Activated T-cell treated with anti-CD3 and anti-CD28 coated beads, Interleukin-2, amount 50 U/mL, for 4 hours (primary cell): Measurements from ENCODE around the gene BUD31. TPM values are rescaled to one million over a fixed set of nuclear protein-coding genes. Genes with fewer than 3 reads are reported as not detected.

ENCODE experiments used
- ATAC-seq, 2 donors: fragments of 200-7000 bp; cut with Tn5 transposase; one replicate each; pipeline ENCODE4 v1.10.0; 2021
- DNase-seq: peaks from one replicate; pipeline ENCODE4 v3.0.0-alpha.2; 2020
- H3K27me3 Mint-ChIP-seq: one replicate; pipeline ENCODE4 v1.8.0; 2021; ENCODE audit warnings: low read depth, mixed read lengths
- H3K36me3 Mint-ChIP-seq: one replicate; pipeline ENCODE4 v1.8.0; 2022; ENCODE audit warnings: mixed read lengths; ENCODE audit not compliant: insufficient read depth
- H3K4me1 Mint-ChIP-seq: one replicate; pipeline ENCODE4 v1.8.0; 2021; ENCODE audit warnings: low read depth, mixed read lengths
- H3K4me3 Mint-ChIP-seq: one replicate; pipeline ENCODE4 v1.8.0; 2021; ENCODE audit warnings: mild to moderate bottlenecking, moderate library complexity, mixed read lengths
- H3K9me3 Mint-ChIP-seq: one replicate; pipeline ENCODE4 v1.8.0; 2021; ENCODE audit warnings: mixed read lengths
- total RNA-seq, 3 donors: library from RNA; stranded (reverse); gene quantifications; one replicate each; pipeline ENCODE4 v1.2.1, GENCODE V29; 2021

BUD31 gene
- 100 to 1,000 TPM; 174 to 231 (median 178) TPM for total RNA-seq

DNA sequence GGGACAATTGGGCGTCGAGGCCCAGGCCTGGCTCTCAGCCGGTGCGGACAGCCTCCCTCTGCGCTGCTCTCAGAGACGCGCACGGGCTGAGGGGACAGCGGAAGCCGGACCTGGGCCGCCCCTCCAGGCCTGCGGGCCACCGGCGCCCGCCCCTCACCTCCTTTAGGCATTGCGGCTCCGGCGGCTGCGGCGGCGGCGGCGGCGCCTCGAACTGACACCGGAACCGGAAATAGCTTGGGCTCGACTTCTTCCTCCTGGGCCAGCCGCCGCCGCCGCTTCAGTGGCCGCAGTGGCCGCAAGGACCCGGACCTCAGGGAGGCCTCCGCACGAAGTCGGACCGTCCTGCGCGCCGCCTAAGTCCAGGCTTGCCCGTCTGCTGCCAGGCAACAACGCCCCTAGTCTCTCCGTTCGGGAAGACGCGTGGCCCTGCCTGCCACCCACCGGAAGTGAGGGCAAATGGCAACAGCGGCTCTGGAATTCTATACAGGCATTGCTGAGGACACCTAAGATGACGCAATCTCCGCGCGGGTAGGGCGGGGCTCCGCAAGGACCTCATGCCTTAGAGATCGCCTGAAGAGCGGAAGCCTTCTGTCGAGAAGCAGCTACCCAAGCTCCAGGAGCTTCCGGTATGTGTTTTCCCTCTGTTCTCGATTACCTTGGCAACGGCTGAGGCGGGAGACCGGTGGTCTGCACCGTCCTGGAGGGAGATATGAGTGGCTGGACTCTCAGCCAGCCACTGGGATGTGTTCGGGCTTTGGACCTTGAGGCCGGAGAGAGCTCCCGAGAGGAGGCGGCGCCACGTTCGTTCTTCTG lies at the start of gene BUD31, which contains the start of gene PDAP1:
Gene BUD31 (plus strand): TSS at position 591 of the 813 bp plus-strand sequence. CDS start 2,124 bp downstream, outside the sequence.
Gene PDAP1 (minus strand): TSS at position 219 of the 813 bp plus-strand sequence. CDS start 49 bp downstream, at position 170.
- peaks cover 44% of the 10 kb centered on the region for H3K4me1 Mint-ChIP-seq

DNA sequence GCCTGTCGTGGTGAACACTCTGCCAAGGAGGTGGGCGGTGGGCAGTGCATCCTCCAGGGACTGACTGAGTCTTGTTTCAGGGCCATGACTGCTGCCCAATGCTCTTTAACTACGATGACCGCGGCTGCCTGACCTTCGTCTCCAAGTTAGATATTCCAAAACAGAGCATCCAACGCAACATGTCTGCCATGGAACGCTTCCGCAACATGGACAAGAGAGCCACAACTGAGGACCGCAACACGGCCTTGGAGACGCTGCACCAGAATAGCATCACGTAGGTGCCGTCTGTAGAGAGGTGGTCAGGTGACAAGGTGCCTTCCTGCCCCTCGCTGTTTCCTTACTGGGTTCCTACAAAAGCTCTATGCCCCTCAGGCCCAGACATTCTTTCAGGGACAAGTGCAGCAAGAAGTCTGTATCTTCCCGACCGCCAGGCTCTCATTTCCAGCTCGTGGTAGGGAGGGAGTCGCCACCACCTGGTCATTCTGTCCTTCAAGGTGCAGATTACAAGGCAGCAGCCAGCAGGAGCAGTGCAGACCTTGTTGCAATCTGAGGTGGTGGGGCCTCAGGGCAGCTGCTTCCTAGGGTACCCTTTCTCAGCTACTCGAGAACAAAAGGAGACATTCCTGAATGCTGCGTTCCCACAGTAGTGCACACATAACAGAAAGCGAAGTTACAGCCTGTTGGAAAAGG lies 49.2 kb upstream of the BUD31 start:
- DNase-seq: no peak
- Mint-ChIP-seq H3K27me3 (no peaks in the 10 kb centered on the region), H3K4me3 (no peak overlapping the region), H3K9me3 (no peaks in the 10 kb centered on the region), H3K4me1 (no peaks in the 10 kb centered on the region), H3K36me3 (peaks cover 26% of the 10 kb centered on the region)
- ATAC-seq: no peak

More for the DNA sequence above, at the start of gene BUD31, which contains the start of gene PDAP1:
- ATAC-seq: peak; percentile 82 to 84
- Mint-ChIP-seq H3K4me3 (peak within 1 kb of the TSS; percentile 100), H3K9me3 (no peaks in the 10 kb centered on the region), H3K36me3 (peaks cover 32% of the 10 kb centered on the region), H3K27me3 (no peaks in the 10 kb centered on the region)
- DNase-seq: peak; percentile 94

DNA sequence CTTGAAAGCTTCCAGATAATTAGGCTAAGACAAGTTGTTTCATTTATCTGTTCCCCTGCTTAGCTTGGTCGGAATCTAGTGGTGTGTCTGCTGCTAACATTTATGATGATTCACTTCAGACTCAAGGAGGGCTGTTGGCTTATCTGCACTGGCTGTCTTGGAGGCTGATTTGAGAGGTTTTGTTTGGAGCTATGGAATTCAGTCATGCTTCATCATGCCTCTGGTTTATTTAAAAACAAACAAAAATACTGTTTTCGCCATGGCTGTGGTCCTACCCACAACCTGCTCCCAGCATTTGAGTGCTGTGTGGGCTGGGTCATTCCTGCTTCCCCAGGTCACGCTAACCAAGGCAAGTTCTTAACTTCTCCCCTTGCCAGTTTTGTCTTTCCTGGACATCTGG lies 46.0 kb upstream of the BUD31 start:
- H3K27me3 Mint-ChIP-seq: no peaks in the 10 kb centered on the region
- ATAC-seq (no peak), DNase-seq (no peak)
- no peaks in the 10 kb centered on the region for H3K4me1 Mint-ChIP-seq
- peaks cover 24% of the 10 kb centered on the region for H3K36me3 Mint-ChIP-seq
- no peaks in the 10 kb centered on the region for H3K9me3 Mint-ChIP-seq
- no peak overlapping the region for H3K4me3 Mint-ChIP-seq

DNA sequence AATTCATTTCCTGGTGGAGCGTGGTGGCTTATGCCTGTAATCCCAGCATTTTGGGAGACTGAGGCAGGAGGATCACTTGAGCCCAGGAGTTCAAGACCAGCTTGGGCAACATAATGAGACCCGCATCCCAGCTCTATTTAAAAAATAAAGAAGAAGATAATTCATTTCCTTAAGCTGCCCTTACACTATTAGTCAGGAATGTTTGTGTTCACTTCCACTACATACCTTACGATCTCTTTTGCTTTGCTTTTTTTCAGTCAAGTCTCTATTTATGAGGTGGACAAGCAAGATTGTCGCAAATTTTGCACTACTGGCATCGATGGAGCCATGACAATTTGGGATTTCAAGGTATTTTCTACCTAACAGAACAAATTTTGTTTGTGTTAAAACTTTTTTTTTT lies 45.5 kb upstream of the BUD31 start:
- Mint-ChIP-seq H3K36me3 (peaks cover 19% of the 10 kb centered on the region), H3K4me1 (no peaks in the 10 kb centered on the region), H3K27me3 (no peaks in the 10 kb centered on the region), H3K9me3 (no peaks in the 10 kb centered on the region), H3K4me3 (no peak overlapping the region)
- ATAC-seq (no peak), DNase-seq (no peak)

DNA sequence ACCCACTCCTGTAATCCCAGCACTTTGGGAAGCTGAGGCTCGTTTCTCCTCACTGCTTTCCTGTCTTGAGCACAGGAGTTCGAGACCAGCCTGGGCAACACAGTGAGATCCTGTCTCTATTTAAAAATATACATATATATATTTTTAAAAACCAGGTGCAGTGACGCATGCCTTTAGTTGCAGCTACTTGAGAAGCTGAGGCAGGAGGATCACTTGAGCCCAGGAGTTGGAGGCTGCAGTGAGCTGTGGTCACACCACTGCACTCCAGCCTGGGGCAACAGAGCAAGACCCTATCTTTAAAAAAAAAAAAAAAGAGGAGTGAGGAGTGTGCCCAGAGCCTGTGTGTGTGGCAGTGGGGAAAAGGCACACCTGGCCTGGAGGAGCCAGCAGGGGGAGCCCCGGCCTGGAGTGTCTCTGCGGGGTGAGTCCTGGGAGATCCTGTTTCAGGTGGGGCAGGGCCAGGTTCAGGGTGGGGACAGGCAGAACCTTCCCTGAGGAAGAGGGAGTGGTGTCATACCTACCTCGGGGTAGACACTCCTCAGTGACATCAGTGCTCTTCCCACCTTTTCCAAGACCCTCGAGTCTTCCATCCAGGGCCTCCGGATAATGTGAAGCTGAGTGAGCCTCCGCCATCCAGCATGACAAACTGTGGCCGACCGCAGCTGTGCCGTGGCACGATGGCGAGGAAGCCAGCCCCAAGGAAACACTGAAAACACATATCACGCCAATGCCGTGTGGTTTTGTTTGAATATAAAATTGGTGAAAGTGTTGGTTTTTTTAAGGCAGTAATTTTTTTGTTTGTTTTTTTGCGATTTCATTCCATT lies 43.2 kb upstream of the BUD31 start:
- no peaks in the 10 kb centered on the region for H3K27me3 Mint-ChIP-seq
- DNase-seq (peak; percentile 72), ATAC-seq (peak; percentile 80 to 82)
- H3K9me3 Mint-ChIP-seq: no peaks in the 10 kb centered on the region
- H3K4me1 Mint-ChIP-seq: no peaks in the 10 kb centered on the region
- H3K36me3 Mint-ChIP-seq: peaks cover 15% of the 10 kb centered on the region
- H3K4me3 Mint-ChIP-seq: no peak overlapping the region

DNA sequence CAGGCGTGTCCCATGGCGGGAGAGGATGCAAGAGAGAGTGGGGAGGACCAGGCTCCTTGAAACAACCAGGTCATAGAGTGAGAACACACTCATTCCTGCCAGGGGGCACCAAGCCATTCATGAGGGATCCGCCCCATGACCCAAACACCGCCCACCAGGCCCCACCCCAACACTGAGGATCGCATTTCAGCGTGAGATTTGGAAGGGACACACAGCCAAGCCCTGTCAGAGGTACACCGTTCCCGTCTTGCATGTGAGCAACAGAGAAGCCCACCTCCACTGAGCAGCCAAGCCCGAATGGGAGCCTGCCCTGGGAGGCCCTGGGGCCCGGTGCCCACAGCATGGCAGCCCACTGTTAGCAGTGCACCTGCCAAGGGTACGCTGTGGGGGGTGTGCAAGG lies 42.1 kb upstream of the BUD31 start:
- Mint-ChIP-seq H3K4me3 (no peak overlapping the region), H3K27me3 (no peaks in the 10 kb centered on the region), H3K4me1 (no peaks in the 10 kb centered on the region), H3K9me3 (no peaks in the 10 kb centered on the region), H3K36me3 (peaks cover 11% of the 10 kb centered on the region)
- ATAC-seq (no peak), DNase-seq (no peak)

GRCh38 chr7:99368750-99369389 lies 39.9 kb upstream of the BUD31 start:
- Mint-ChIP-seq H3K9me3 (no peaks in the 10 kb centered on the region), H3K4me1 (peaks cover 5% of the 10 kb centered on the region), H3K36me3 (peaks cover 7% of the 10 kb centered on the region), H3K4me3 (no peak overlapping the region), H3K27me3 (no peaks in the 10 kb centered on the region)
- no peak for ATAC-seq
- no peak for DNase-seq

GRCh38 chr7:99369767-99370391 lies 38.9 kb upstream of the BUD31 start:
- ATAC-seq (no peak), DNase-seq (no peak)
- no peaks in the 10 kb centered on the region for H3K27me3 Mint-ChIP-seq
- H3K9me3 Mint-ChIP-seq: no peaks in the 10 kb centered on the region
- peaks cover 5% of the 10 kb centered on the region for H3K4me1 Mint-ChIP-seq
- H3K4me3 Mint-ChIP-seq: no peak overlapping the region
- peaks cover 5% of the 10 kb centered on the region for H3K36me3 Mint-ChIP-seq

DNA sequence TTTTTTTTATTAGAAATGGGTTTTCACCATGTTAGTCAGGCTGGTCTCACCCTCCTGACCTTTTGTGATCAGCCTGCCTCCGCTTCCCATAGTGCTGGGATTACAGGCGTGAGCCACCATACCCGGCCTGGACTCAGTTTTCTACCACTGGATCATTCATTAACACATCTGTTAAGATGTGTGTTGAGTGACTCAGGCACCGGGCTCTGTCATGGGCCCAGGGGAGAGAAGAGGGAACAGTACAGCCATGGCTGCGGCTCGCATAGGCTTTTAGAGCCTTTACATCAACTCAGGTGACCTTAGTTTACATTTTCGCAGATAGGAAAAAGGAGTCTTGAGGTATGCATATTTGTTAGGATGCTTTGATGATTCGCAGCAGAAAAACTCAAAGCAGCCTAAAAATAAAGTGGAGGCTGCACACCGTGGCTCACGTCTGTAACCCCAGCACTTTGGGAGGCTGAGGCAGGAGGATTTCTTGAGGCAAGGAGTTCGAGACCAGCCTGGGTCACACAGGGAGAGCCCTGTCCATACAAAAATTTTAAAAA lies 37.3 kb upstream of the BUD31 start:
- ATAC-seq: no peak
- H3K36me3 Mint-ChIP-seq: peaks cover 3% of the 10 kb centered on the region

GRCh38 chr7:99372275-99373090 lies 36.3 kb upstream of the BUD31 start:
- H3K27me3 Mint-ChIP-seq: no peaks in the 10 kb centered on the region
- no peaks in the 10 kb centered on the region for H3K9me3 Mint-ChIP-seq
- peaks cover 16% of the 10 kb centered on the region for H3K4me1 Mint-ChIP-seq
- H3K4me3 Mint-ChIP-seq: peak overlapping the region; percentile 82
- DNase-seq: no peak
- ATAC-seq: no peak
- H3K36me3 Mint-ChIP-seq: no peaks in the 10 kb centered on the region

More for the DNA sequence above, 37.3 kb upstream of the BUD31 start:
- no peak for DNase-seq
- H3K4me3 Mint-ChIP-seq: no peak overlapping the region
- no peaks in the 10 kb centered on the region for H3K9me3 Mint-ChIP-seq
- H3K27me3 Mint-ChIP-seq: no peaks in the 10 kb centered on the region
- H3K4me1 Mint-ChIP-seq: peaks cover 11% of the 10 kb centered on the region

DNA sequence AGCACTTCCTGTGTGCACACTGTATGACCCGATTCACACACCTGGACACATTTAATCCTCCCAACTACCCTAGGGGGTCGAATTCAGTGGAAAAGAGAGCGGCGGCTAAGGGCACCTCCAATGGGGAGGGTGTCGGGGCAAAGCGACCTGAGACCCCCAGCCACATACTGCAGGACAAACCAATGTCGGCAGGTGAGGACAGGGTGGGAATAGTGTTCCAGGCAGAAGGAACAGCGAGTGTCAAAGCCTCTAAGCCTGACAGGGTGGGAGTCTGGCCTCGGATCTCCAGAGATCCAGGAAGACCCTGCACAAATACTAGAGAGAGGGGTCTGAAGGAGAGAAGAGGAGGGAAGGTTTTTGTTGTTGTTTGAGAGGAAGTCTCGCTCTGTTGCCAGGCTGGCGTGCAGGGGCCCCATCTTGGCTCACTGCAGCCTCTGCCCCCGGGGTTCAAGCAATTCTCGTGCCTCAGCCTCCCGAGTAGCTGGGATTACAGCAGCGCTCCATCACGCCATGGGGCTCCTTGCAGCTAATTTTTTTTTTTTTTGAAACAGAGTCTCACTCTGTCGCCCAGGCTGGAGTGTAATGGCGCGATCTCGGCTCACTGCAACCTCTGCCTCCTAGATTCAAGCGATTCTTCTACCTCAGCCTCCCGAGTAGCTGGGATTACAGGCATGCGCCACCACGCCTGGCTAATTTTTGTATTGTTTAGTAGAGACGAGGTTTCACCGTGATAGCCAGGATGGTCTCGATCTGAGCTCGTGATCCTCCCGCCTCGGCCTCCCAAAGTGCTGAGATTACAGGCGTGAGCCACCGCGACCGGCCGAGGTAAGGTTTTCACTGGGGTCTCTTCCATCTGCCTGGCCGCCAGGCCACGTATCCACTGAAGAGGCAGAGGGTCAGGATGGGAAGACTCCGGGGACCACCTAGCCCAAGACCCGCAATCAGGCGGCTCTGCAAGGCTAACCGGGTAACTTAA lies 35.4 kb upstream of the BUD31 start:
- Mint-ChIP-seq H3K4me3 (peak overlapping the region; percentile 82), H3K4me1 (peaks cover 22% of the 10 kb centered on the region), H3K9me3 (no peaks in the 10 kb centered on the region), H3K36me3 (peaks cover 3% of the 10 kb centered on the region), H3K27me3 (no peaks in the 10 kb centered on the region)
- DNase-seq: no peak
- no peak for ATAC-seq
